SK-N-SH (cell line): ENCODE measurements around the gene ARHGAP40. TPM values are rescaled to one million over a fixed set of nuclear protein-coding genes. Genes with fewer than 3 reads are reported as not detected.

Experiments used
- CTCF ChIA-PET: fragments of 300-600, 350-600 bp; formaldehyde crosslinking; extraction: SDS; loops from one replicate; lab custom pipeline; 2021; lab: Yijun Ruan, JAX
- POLR2A ChIA-PET: fragments of 350-600 bp; sonication (Branson Sonifier 250); formaldehyde crosslinking; extraction: SDS; loops from one replicate; lab custom pipeline; 2020; ENCODE audit warnings: antibody characterized with exemption, inconsistent platforms; lab: Yijun Ruan, JAX
- DNase-seq: peaks from one replicate; pipeline ENCODE4 v3.0.0; 2012
- H2AFZ ChIP-seq: fragments of 200-600 bp; sonication (generic); 2 replicates; pipeline ENCODE4 v1.8.1; 2016; ENCODE audit warnings: antibody characterized with exemption, mild to moderate bottlenecking, low read depth
- H3F3A ChIP-seq: fragments of 200-600 bp; sonication (generic); replicated peaks from 2 replicates; pipeline ENCODE3; 2016; ENCODE audit warnings: antibody characterized with exemption, mild to moderate bottlenecking; ENCODE audit not compliant: insufficient read depth
- H3K27ac ChIP-seq, 2 experiments: fragments of 200-500 bp in 1 of 2; fragments of 200-600 bp in 1 of 2; sonication (Bioruptor generic) in 1 of 2; sonication (generic), shearing (Covaris generic) in 1 of 2; 2 replicates each; pipeline versions ENCODE4 v1.5.1 to v1.6.1; 2014 to 2016; ENCODE audit warnings: low read depth in 2 of 2, inconsistent platforms in 1 of 2, low read length in 1 of 2, mild to moderate bottlenecking in 1 of 2, mixed read lengths in 1 of 2
- H3K27me3 ChIP-seq: fragments of 200-600 bp; sonication (generic), shearing (Covaris generic); 2 replicates; pipeline ENCODE4 v1.6.1; 2016; ENCODE audit warnings: mixed run types; ENCODE audit not compliant: insufficient read depth
- H3K36me3 ChIP-seq, 2 experiments: fragments of 200-500 bp in 1 of 2; fragments of 200-600 bp in 1 of 2; sonication (Bioruptor generic) in 1 of 2; sonication (generic) in 1 of 2; replicated peaks in 1 of 2; 2 replicates each; pipeline versions ENCODE3 to v1.5.1; 2014 to 2016; ENCODE audit warnings: low read length in 1 of 2, mild to moderate bottlenecking in 1 of 2; ENCODE audit not compliant: insufficient read depth in 2 of 2, control insufficient read depth in 1 of 2
- H3K4me1 ChIP-seq, 2 experiments: fragments of 200-500 bp in 1 of 2; fragments of 200-600 bp in 1 of 2; sonication (Bioruptor generic) in 1 of 2; sonication (generic), shearing (Covaris generic) in 1 of 2; 2 replicates each; pipeline versions ENCODE4 v1.5.1 to v1.6.1; 2014 to 2016; ENCODE audit warnings: low read depth in 1 of 2, low read length in 1 of 2, mixed run types in 1 of 2; ENCODE audit not compliant: insufficient read depth in 2 of 2, control insufficient read depth in 1 of 2
- H3K4me2 ChIP-seq: fragments of 200-600 bp; sonication (generic), shearing (Covaris generic); 2 replicates; pipeline ENCODE4 v1.6.1; 2017; ENCODE audit warnings: mixed run types
- H3K4me3 ChIP-seq, 2 experiments: fragments of 200-500 bp in 1 of 2; fragments of 200-600 bp in 1 of 2; sonication (Bioruptor generic) in 1 of 2; sonication (generic), shearing (Covaris generic) in 1 of 2; 2 replicates each; pipeline versions ENCODE4 v1.5.1 to v1.8.1; 2014 to 2016; ENCODE audit warnings: low read depth in 2 of 2, inconsistent platforms in 1 of 2, low read length in 1 of 2, mild to moderate bottlenecking in 1 of 2, mixed read lengths in 1 of 2, moderate library complexity in 1 of 2
- H3K79me2 ChIP-seq: fragments of 200-600 bp; sonication (generic); 2 replicates; pipeline ENCODE4 v1.8.1; 2017; ENCODE audit warnings: mild to moderate bottlenecking; ENCODE audit not compliant: insufficient read depth
- H3K9ac ChIP-seq: fragments of 200-600 bp; sonication (generic); 2 replicates; pipeline ENCODE4 v1.6.1; 2017; ENCODE audit warnings: mixed run types
- H3K9me2 ChIP-seq: fragments of 200-600 bp; sonication (generic); 2 replicates; pipeline ENCODE4 v1.6.1; 2017; ENCODE audit warnings: mixed run types
- H3K9me3 ChIP-seq: fragments of 200-600 bp; sonication (generic); 2 replicates; pipeline ENCODE4 v1.6.1; 2017; ENCODE audit warnings: mixed run types, mild to moderate bottlenecking, moderate library complexity
- H4K20me1 ChIP-seq: fragments of 200-600 bp; sonication (generic); 2 replicates; pipeline ENCODE4 v1.6.1; 2017; ENCODE audit warnings: mild to moderate bottlenecking, mixed run types; ENCODE audit not compliant: insufficient read depth
- CHD2 ChIP-seq: fragments of 150-350 bp; IDR thresholded peaks from 2 replicates; pipeline ENCODE4 v1.6.1; 2018; ENCODE audit warnings: low read length; ENCODE audit not compliant: partially characterized antibody
- EZH2phosphoT487 ChIP-seq: fragments of 200-600 bp; sonication (generic); IDR thresholded peaks from 2 replicates; pipeline ENCODE4 v1.6.1; 2017; ENCODE audit warnings: low read depth, mixed run types, mild to moderate bottlenecking, antibody characterized with exemption, moderate library complexity, borderline replicate concordance
- FOSL2 ChIP-seq: IDR thresholded peaks from 2 replicates; pipeline ENCODE4 v1.4.0; 2012; ENCODE audit warnings: low read depth, mild to moderate bottlenecking, moderate library complexity, borderline replicate concordance
- FOXM1 ChIP-seq: IDR thresholded peaks from 2 replicates; pipeline ENCODE4 v1.4.0; 2012; ENCODE audit warnings: low read depth, mild to moderate bottlenecking
- GABPA ChIP-seq: IDR thresholded peaks from 2 replicates; pipeline ENCODE4 v1.4.0; 2012; ENCODE audit warnings: low read depth, mild to moderate bottlenecking
- GATA2 ChIP-seq: sonication (generic); formaldehyde crosslinking; IDR thresholded peaks from 2 replicates; pipeline ENCODE4 v1.5.0; 2020; ENCODE audit warnings: mild to moderate bottlenecking, missing genetic modification reagents
- JUND ChIP-seq: IDR thresholded peaks from 2 replicates; pipeline ENCODE4 v1.4.0; 2012
- MEF2A ChIP-seq: IDR thresholded peaks from 2 replicates; pipeline ENCODE4 v1.4.0; 2012; ENCODE audit warnings: low read depth, borderline replicate concordance
- NFIC ChIP-seq: IDR thresholded peaks from 2 replicates; pipeline ENCODE4 v1.4.0; 2012; ENCODE audit warnings: borderline replicate concordance
- PBX3 ChIP-seq: IDR thresholded peaks from 2 replicates; pipeline ENCODE4; 2012
- RFX5 ChIP-seq: IDR thresholded peaks from 2 replicates; pipeline ENCODE4 v1.6.1; 2012; ENCODE audit warnings: mild to moderate bottlenecking, improper control_type of control experiment, low read length
- RXRA ChIP-seq: IDR thresholded peaks from 2 replicates; pipeline ENCODE4 v1.4.0; 2012; ENCODE audit warnings: low read depth, mild to moderate bottlenecking, borderline replicate concordance
- SIN3A ChIP-seq: IDR thresholded peaks from 2 replicates; pipeline ENCODE4 v1.6.1; 2012; ENCODE audit warnings: low read depth, mild to moderate bottlenecking, low read length, moderate library complexity, borderline replicate concordance
- SMC3 ChIP-seq: IDR thresholded peaks from 2 replicates; pipeline ENCODE4 v1.6.1; 2012; ENCODE audit warnings: low read depth, low read length, improper control_type of control experiment
- TAF1 ChIP-seq: IDR thresholded peaks from 2 replicates; pipeline ENCODE4 v1.6.1; 2012; ENCODE audit warnings: low read depth, mild to moderate bottlenecking, low read length, moderate library complexity, borderline replicate concordance
- TEAD4 ChIP-seq: IDR thresholded peaks from 2 replicates; pipeline ENCODE4 v1.4.0; 2012; ENCODE audit warnings: mild to moderate bottlenecking, borderline replicate concordance; ENCODE audit not compliant: insufficient read depth
- USF1 ChIP-seq: IDR thresholded peaks from 2 replicates; pipeline ENCODE4 v1.4.0; 2012; ENCODE audit warnings: low read depth, borderline replicate concordance
- WGBS: methylation state at CpG from one replicate; pipeline ENCODE4 v1.1.6; 2017; ENCODE audit warnings: low lambda C conversion rate; 5-methylcytosine and 5-hydroxymethylcytosine counted together
- polyA plus RNA-seq, 3 experiments: library from polyadenylated mRNA; depleted of rRNA; stranded (reverse); fragments of >200 nt; gene quantifications; 2 replicates each; pipeline ENCODE4 v1.2.3, GENCODE V29; 2012
- TF ChIP-seq, protein P1 (sequence below): fragments of 200-600 bp; sonication (generic); IDR thresholded peaks from 2 replicates; pipeline ENCODE4 v1.6.1; 2017; ENCODE audit warnings: antibody characterized with exemption, mild to moderate bottlenecking, moderate library complexity

The ARHGAP40 gene
- polyA plus RNA-seq, 1 of the 3 experiments (the other 2 are of a cell fraction), result 0.02 TPM

DNA sequence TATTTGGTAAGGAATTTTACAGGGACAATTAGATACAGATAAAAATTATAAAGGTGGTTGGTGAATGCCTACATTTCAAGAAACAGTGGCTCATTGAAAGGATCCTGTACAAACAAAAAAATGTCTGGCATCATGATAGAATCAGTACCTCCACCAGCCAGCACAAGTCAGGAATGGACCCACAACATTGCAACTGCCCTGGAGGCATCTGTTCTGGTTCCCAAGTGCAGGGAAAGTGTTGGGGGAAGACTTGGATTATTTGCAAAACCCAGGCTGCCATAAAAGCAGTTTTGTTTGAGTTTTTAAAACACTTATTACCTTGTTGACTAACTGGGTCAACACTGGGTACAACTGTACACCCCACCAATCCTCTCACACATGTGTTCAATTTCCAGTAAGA is 24.3 kb downstream of the ARHGAP40 start:
- H3K4me3 ChIP-seq, result no peak overlapping the region
- no peaks in the 10 kb centered on the region for H3K27me3 ChIP-seq
- no peaks in the 10 kb centered on the region for H3F3A ChIP-seq
- H4K20me1 ChIP-seq, result no peaks in the 10 kb centered on the region
- DNase-seq, result no peak
- H2AFZ ChIP-seq, result no peak overlapping the region
- no peak overlapping the region for H3K27ac ChIP-seq
- H3K9ac ChIP-seq, result no peak overlapping the region
- H3K9me2 ChIP-seq, result no peaks in the 10 kb centered on the region
- CTCF ChIA-PET, result interaction anchor here (0.7 to 1.6 kb wide), 3 partner anchors 8 to 125 kb away, joined by 3 to 5 read pairs (median 3); no protein-coding TSS in a partner anchor
- H3K36me3 ChIP-seq, result no peaks in the 10 kb centered on the region
- TF ChIP-seq RXRA (no peak), EZH2phosphoT487 (no peak), GABPA (no peak), SIN3A (no peak), TAF1 (no peak), PBX3 (no peak)
- no peaks in the 10 kb centered on the region for H3K9me3 ChIP-seq
- H3K4me1 ChIP-seq, result no peaks in the 10 kb centered on the region
- POLR2A ChIA-PET, result no interaction called here
- H3K79me2 ChIP-seq, result no peaks in the 10 kb centered on the region
- H3K4me2 ChIP-seq, result no peak overlapping the region

- Histone ChIP-seq H3K36me3 (no peaks in the 10 kb centered on the region), H4K20me1 (no peaks in the 10 kb centered on the region), H3K4me1 (no peaks in the 10 kb centered on the region), H3K4me3 (no peak overlapping the region), H3F3A (no peaks in the 10 kb centered on the region), H3K27me3 (no peaks in the 10 kb centered on the region), H3K27ac (no peak overlapping the region), H3K9me3 (no peaks in the 10 kb centered on the region), H3K79me2 (no peaks in the 10 kb centered on the region), H2AFZ (no peak overlapping the region), H3K4me2 (no peak overlapping the region), H3K9me2 (no peaks in the 10 kb centered on the region), H3K9ac (no peak overlapping the region)
- TF ChIP-seq NFIC, result no peak
- no peak for TF ChIP-seq CHD2
- TF ChIP-seq SIN3A, result no peak
- no peak for TF ChIP-seq SMC3
- TF ChIP-seq JUND, result no peak
- no peak for TF ChIP-seq GATA2 (CRISPR knock-in tag)
- TF ChIP-seq MEF2A, result no peak
- no peak for TF ChIP-seq FOSL2
- no peak for TF ChIP-seq RFX5
- TF ChIP-seq EZH2phosphoT487, result no peak
- TF ChIP-seq GABPA, result no peak
- no peak for TF ChIP-seq PBX3
- no peak for TF ChIP-seq FOXM1
- TF ChIP-seq, protein P1, sequence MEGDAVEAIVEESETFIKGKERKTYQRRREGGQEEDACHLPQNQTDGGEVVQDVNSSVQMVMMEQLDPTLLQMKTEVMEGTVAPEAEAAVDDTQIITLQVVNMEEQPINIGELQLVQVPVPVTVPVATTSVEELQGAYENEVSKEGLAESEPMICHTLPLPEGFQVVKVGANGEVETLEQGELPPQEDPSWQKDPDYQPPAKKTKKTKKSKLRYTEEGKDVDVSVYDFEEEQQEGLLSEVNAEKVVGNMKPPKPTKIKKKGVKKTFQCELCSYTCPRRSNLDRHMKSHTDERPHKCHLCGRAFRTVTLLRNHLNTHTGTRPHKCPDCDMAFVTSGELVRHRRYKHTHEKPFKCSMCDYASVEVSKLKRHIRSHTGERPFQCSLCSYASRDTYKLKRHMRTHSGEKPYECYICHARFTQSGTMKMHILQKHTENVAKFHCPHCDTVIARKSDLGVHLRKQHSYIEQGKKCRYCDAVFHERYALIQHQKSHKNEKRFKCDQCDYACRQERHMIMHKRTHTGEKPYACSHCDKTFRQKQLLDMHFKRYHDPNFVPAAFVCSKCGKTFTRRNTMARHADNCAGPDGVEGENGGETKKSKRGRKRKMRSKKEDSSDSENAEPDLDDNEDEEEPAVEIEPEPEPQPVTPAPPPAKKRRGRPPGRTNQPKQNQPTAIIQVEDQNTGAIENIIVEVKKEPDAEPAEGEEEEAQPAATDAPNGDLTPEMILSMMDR, result no peak
- TF ChIP-seq USF1, result no peak
- no peak for TF ChIP-seq TEAD4
- POLR2A ChIA-PET, result no interaction called here
- CTCF ChIA-PET, result interaction anchor here (1.6 kb wide), 1 partner anchor 124 kb away, joined by 5 read pairs; no protein-coding TSS in a partner anchor
- DNase-seq, result no peak
- 50% methylated on average over 3 of the region's 10 CpGs for WGBS
Observed at GRCh38 chr20:38626921-38627659, 25.5 kb downstream of the ARHGAP40 start.
